CD8-positive, alpha-beta memory T cell (primary cell): Measurements from ENCODE around the gene KDM1B. TPM values are rescaled to one million over a fixed set of nuclear protein-coding genes. Genes with fewer than 3 reads are reported as not detected.

Experiments
- CTCF ChIA-PET: fragments of 350-600 bp; sonication (Branson Sonifier 250); formaldehyde crosslinking; loops from one replicate; lab custom pipeline; 2021; ENCODE audit warnings: antibody characterized with exemption; lab: Charles Lee
- POLR2A ChIA-PET: fragments of 350-600 bp; sonication (Branson Sonifier 250); formaldehyde crosslinking; loops from one replicate; lab custom pipeline; 2021; ENCODE audit warnings: antibody characterized with exemption; lab: Charles Lee
- DNase-seq, 5 donors: peaks; one replicate each; pipeline versions ENCODE4 v3.0.0 to v3.0.0-alpha.2; 2020 to 2022; ENCODE audit warnings: mixed read lengths in 1 of 5
- H3K27ac ChIP-seq: one replicate; pipeline ENCODE4 v1.7.0; 2013; ENCODE audit warnings: low read depth, mild to moderate bottlenecking, low read length, moderate library complexity
- H3K27me3 ChIP-seq: 2 replicates; pipeline ENCODE4 v1.7.0; 2013; ENCODE audit warnings: low read length, mild to moderate bottlenecking; ENCODE audit not compliant: insufficient read depth, poor library complexity, severe bottlenecking
- H3K36me3 ChIP-seq: 2 replicates; pipeline ENCODE4 v1.7.0; 2013; ENCODE audit warnings: mild to moderate bottlenecking, low read length, moderate library complexity; ENCODE audit not compliant: insufficient read depth
- H3K4me1 ChIP-seq: 2 replicates; pipeline ENCODE4 v1.7.0; 2013; ENCODE audit warnings: mild to moderate bottlenecking, low read length, moderate library complexity; ENCODE audit not compliant: insufficient read depth
- H3K4me3 ChIP-seq: 2 replicates; pipeline ENCODE4 v1.7.0; 2013; ENCODE audit warnings: mild to moderate bottlenecking, low read length
- H3K9me3 ChIP-seq: 2 replicates; pipeline ENCODE4 v1.7.0; 2013; ENCODE audit warnings: mild to moderate bottlenecking, low read length
- H3K27ac Mint-ChIP-seq, 8 donors: one replicate each; pipeline ENCODE4 v1.8.0; 2020 to 2021; ENCODE audit warnings: mixed read lengths in 8 of 8, mild to moderate bottlenecking in 6 of 8, inconsistent platforms in 3 of 8, moderate library complexity in 3 of 8
- H3K27me3 Mint-ChIP-seq, 2 donors: one replicate each; pipeline ENCODE4 v1.8.0; 2020 to 2021; ENCODE audit warnings: mixed read lengths in 2 of 2, mild to moderate bottlenecking in 1 of 2, moderate library complexity in 1 of 2
- H3K36me3 Mint-ChIP-seq, 3 donors: one replicate each; pipeline ENCODE4 v1.8.0; 2020 to 2021; ENCODE audit warnings: mixed read lengths in 3 of 3, inconsistent platforms in 1 of 3, mild to moderate bottlenecking in 1 of 3
- H3K4me1 Mint-ChIP-seq, 3 donors: one replicate each; pipeline ENCODE4 v1.8.0; 2020 to 2021; ENCODE audit warnings: mixed read lengths in 3 of 3, inconsistent platforms in 1 of 3, mild to moderate bottlenecking in 1 of 3
- H3K4me3 Mint-ChIP-seq, 7 donors: one replicate each; pipeline ENCODE4 v1.8.0; 2020 to 2021; ENCODE audit warnings: mixed read lengths in 7 of 7, mild to moderate bottlenecking in 6 of 7, moderate library complexity in 4 of 7, inconsistent platforms in 2 of 7
- H3K9me3 Mint-ChIP-seq, 5 donors: one replicate each; pipeline ENCODE4 v1.8.0; 2020 to 2022; ENCODE audit warnings: mixed read lengths in 5 of 5, mild to moderate bottlenecking in 3 of 5, moderate library complexity in 2 of 5, inconsistent platforms in 1 of 5
- polyA plus RNA-seq: library from polyadenylated mRNA; unstranded; fragments of 300-500 nt; fragmentation: Illumina TruSeq; gene quantifications from one replicate; pipeline ENCODE4 v1.2.3, GENCODE V29; 2021
- total RNA-seq, 2 experiments: library from RNA; stranded (reverse); gene quantifications; one replicate each; pipeline ENCODE4 v1.2.3, GENCODE V29; 2021

KDM1B gene, protein sequence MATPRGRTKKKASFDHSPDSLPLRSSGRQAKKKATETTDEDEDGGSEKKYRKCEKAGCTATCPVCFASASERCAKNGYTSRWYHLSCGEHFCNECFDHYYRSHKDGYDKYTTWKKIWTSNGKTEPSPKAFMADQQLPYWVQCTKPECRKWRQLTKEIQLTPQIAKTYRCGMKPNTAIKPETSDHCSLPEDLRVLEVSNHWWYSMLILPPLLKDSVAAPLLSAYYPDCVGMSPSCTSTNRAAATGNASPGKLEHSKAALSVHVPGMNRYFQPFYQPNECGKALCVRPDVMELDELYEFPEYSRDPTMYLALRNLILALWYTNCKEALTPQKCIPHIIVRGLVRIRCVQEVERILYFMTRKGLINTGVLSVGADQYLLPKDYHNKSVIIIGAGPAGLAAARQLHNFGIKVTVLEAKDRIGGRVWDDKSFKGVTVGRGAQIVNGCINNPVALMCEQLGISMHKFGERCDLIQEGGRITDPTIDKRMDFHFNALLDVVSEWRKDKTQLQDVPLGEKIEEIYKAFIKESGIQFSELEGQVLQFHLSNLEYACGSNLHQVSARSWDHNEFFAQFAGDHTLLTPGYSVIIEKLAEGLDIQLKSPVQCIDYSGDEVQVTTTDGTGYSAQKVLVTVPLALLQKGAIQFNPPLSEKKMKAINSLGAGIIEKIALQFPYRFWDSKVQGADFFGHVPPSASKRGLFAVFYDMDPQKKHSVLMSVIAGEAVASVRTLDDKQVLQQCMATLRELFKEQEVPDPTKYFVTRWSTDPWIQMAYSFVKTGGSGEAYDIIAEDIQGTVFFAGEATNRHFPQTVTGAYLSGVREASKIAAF
- 10 to 100 TPM; 12.6 to 13.4 TPM for total RNA-seq
- 0.84 TPM for polyA plus RNA-seq

DNA sequence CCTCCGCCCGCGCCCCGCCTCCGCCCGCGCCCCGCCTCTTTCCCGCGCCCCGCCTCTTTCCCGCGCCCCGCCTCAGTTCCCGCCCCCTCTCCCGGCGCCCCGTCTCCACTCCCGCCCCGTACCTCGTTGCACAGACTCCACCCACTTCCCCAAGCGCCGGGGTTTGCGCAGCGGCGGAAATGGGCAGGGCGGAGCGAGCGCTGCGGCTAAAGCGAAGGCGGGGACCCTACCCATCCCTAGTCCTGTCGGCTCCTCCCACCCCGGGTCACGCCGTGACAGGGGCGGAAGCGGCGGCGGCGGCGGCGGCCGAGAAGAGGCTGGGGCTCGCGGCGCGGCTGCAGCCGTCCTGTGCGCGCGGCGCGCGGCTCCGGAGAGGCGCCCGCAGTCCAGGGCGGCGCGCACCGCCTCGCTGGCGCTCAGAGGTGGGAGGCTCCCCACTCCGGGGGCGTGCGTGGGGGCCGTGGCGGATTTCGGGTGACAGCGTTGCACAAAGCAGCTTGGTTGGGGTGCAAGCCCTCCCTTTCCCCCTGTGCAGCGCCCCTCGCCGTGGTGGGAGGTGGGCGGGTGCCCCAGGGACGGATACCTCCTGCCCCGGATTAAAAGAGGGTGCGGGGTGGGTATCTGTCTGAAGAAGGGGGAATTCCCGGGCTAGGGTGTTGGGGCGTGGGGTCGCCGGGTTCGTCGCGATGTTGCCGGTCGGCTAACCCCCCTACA lies at the start of gene KDM1B:
Gene KDM1B, plus strand, starts transcription at position 273 of the 714 bp plus-strand sequence. CDS start 4,474 bp downstream, outside the sequence.
- Mint-ChIP-seq H3K27me3 (no peaks in the 10 kb centered on the region), H3K4me1 (peaks cover 22 to 47% (median 43%) of the 10 kb centered on the region in 3 donors), H3K36me3 (peaks cover 5 to 18% (median 10%) of the 10 kb centered on the region in 3 donors), H3K9me3 (no peaks in the 10 kb centered on the region), H3K27ac (peak within 1 kb of the TSS; percentile 95 to 99 (median 99)), H3K4me3 (peak within 1 kb of the TSS; percentile 95 to 100 (median 99))
- CTCF ChIA-PET: interaction anchor here (0.8 to 1.6 kb wide), 3 partner anchors 52 to 109 kb away, joined by 3 to 5 read pairs (median 4); partner anchors contain the start of gene DEK
- H3K27ac ChIP-seq: peak within 1 kb of the TSS; percentile 93
- peaks cover 25% of the 10 kb centered on the region for H3K4me1 ChIP-seq
- POLR2A ChIA-PET: interaction anchor here (0.7 kb wide), 1 partner anchor 110 kb away, joined by 3 read pairs; no protein-coding TSS in a partner anchor
- H3K27me3 ChIP-seq: no peaks in the 10 kb centered on the region
- H3K36me3 ChIP-seq: peaks cover 4% of the 10 kb centered on the region
- no peaks in the 10 kb centered on the region for H3K9me3 ChIP-seq
- peak; percentile 97 to 99 (median 99) for DNase-seq
- H3K4me3 ChIP-seq: peak within 1 kb of the TSS; percentile 95

DNA sequence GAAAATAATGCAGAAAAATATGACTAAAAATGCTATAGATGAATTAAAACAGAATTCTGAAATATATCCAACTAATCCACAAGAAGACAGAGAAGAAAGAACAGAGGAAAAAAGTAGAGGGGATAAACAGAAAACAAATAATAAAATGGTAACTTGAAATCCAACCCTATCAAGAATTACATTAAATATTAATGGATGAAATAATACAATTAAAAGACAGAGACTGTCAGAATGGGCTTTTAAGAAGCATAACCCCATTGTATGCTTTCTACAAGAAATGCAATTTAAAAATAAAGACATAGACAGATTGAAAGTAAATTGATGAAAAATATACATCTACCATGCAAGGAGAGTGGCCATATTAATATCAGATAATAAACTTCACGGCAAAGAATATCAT lies 48.2 kb upstream of the KDM1B start:
- no peaks in the 10 kb centered on the region for H3K9me3 ChIP-seq
- no peak overlapping the region for H3K4me3 ChIP-seq
- CTCF ChIA-PET: no interaction called here
- Mint-ChIP-seq H3K4me3 (no peak overlapping the region), H3K9me3 (peaks cover 16 to 25% (median 20%) of the 10 kb centered on the region in 5 donors), H3K4me1 (no peaks in the 10 kb centered on the region), H3K27ac (no peak overlapping the region), H3K36me3 (peaks cover 0 to 6% (median under 1%) of the 10 kb centered on the region in 3 donors), H3K27me3 (peaks cover 12 to 35% of the 10 kb centered on the region in 2 donors)
- no peaks in the 10 kb centered on the region for H3K36me3 ChIP-seq
- POLR2A ChIA-PET: no interaction called here
- H3K4me1 ChIP-seq: no peaks in the 10 kb centered on the region
- no peak overlapping the region for H3K27ac ChIP-seq
- no peak for DNase-seq
- no peaks in the 10 kb centered on the region for H3K27me3 ChIP-seq

DNA sequence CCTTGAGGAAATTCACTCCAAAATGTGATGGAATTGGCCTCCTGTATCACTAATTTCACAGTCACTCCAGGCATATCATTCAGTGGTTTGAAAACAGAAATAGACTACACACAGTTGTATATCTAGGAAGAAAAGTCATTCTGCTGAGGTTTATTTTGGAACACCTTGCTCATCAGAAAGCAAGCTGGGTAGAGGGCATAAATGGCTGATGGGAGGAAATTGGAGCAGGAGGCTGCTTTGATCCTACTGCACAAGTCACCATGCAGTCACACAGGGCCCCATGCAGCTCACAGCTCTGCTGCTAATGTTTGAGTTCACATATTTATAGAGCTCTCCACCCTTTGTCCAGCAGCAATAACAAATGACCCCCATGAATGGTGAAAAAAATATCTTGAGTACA lies 45.1 kb upstream of the KDM1B start:
- no peaks in the 10 kb centered on the region for H3K27me3 ChIP-seq
- no peak overlapping the region for H3K4me3 ChIP-seq
- no peaks in the 10 kb centered on the region for H3K9me3 ChIP-seq
- Mint-ChIP-seq H3K27ac (no peak overlapping the region), H3K9me3 (peaks cover 16 to 25% (median 17%) of the 10 kb centered on the region in 5 donors), H3K27me3 (peaks cover 11 to 31% of the 10 kb centered on the region in 2 donors), H3K4me3 (no peak overlapping the region), H3K36me3 (peaks cover 0 to 6% (median 0%) of the 10 kb centered on the region in 3 donors), H3K4me1 (peaks cover under 1 to 6% (median 2%) of the 10 kb centered on the region in 3 donors)
- no peak for DNase-seq
- no peaks in the 10 kb centered on the region for H3K36me3 ChIP-seq
- no peak overlapping the region for H3K27ac ChIP-seq
- no peaks in the 10 kb centered on the region for H3K4me1 ChIP-seq
- ChIA-PET CTCF (no interaction called here), POLR2A (no interaction called here)

DNA sequence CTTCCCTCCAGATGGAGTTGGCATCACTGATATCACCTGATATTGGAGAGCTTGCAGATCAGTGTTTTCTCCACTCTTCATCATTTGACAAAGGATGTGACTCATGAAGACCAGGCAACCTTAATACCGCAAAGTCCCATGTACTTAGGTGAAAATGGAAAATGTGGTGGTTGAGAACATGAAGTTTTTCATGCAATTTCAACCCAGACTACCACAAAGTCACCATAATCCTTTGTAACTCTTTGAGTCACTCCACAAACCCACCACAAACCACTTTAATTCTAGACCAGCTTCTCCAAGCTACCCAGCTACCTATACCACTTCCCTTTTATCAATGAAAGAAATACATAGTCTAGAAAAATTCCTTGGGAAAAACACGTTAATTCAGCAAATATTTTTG lies 39.9 kb upstream of the KDM1B start:
- Mint-ChIP-seq H3K27me3 (peaks cover 8 to 23% of the 10 kb centered on the region in 2 donors), H3K9me3 (peaks cover 0 to 3% (median 0%) of the 10 kb centered on the region in 5 donors), H3K4me1 (peaks cover 8 to 15% (median 10%) of the 10 kb centered on the region in 3 donors), H3K27ac (no peak overlapping the region), H3K4me3 (peak overlapping the region in 3 of 7 donors; percentile 8 to 34 (median 15)), H3K36me3 (peaks cover 0 to 7% (median 1%) of the 10 kb centered on the region in 3 donors)
- no peaks in the 10 kb centered on the region for H3K36me3 ChIP-seq
- no peak overlapping the region for H3K4me3 ChIP-seq
- H3K27ac ChIP-seq: no peak overlapping the region
- H3K4me1 ChIP-seq: no peaks in the 10 kb centered on the region
- peak in 1 of 5 donors; percentile 5 for DNase-seq
- ChIA-PET POLR2A (no interaction called here), CTCF (no interaction called here)
- no peaks in the 10 kb centered on the region for H3K27me3 ChIP-seq
- H3K9me3 ChIP-seq: no peaks in the 10 kb centered on the region

DNA sequence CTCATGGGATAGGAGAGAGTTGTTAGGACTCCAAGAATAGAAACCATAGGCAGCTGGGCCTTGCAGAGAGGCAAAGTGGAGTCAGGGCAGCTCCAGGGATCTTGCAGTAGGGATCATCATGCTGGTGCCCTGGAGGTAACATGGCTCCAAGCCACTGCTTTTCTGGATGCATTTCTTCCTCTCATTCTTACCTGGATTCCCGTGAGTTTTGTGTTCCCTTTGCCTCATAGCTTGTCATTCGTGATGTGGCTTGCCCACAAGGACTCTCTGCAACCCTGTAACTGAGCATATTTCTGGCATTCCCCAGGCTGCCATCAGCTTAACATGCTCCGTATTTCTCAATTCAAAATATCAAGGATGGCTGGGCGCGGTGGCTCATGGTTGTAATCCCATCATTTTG lies 38.1 kb upstream of the KDM1B start:
- Histone ChIP-seq H3K4me1 (no peaks in the 10 kb centered on the region), H3K4me3 (no peak overlapping the region), H3K27ac (no peak overlapping the region), H3K27me3 (no peaks in the 10 kb centered on the region), H3K36me3 (no peaks in the 10 kb centered on the region), H3K9me3 (no peaks in the 10 kb centered on the region)
- ChIA-PET POLR2A (no interaction called here), CTCF (no interaction called here)
- peaks cover 8 to 22% (median 21%) of the 10 kb centered on the region in 3 donors for H3K4me1 Mint-ChIP-seq
- DNase-seq: no peak
- peaks cover 0 to 3% (median 0%) of the 10 kb centered on the region in 5 donors for H3K9me3 Mint-ChIP-seq
- peaks cover 0 to 14% (median 1%) of the 10 kb centered on the region in 3 donors for H3K36me3 Mint-ChIP-seq
- H3K27me3 Mint-ChIP-seq: peaks cover 8 to 18% of the 10 kb centered on the region in 2 donors
- peak overlapping the region in 1 of 8 donors; percentile 82 for H3K27ac Mint-ChIP-seq
- no peak overlapping the region for H3K4me3 Mint-ChIP-seq

DNA sequence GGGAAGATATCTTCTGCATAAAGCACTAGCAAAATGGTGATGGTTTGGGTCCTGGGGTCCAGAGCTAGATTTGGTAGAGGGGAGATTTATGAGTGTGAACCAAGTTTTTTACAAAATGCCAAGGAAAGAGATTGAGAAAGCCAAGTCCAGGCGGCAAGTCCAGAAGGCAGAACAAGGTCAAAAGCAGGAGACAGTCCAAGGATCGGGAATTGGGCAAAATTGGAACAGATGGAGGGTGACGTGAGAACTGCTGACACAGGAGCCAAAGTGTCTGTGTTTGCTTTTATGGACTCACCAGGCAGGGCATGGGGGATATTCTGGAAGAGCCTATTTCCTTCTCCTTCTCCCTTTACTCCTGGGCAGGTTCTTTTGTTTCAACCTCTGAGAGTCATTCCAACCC lies 36.9 kb upstream of the KDM1B start:
- Mint-ChIP-seq H3K27ac (no peak overlapping the region), H3K4me1 (peaks cover 14 to 29% (median 29%) of the 10 kb centered on the region in 3 donors), H3K27me3 (peaks cover 11 to 12% of the 10 kb centered on the region in 2 donors), H3K9me3 (peaks cover 0 to 3% (median 0%) of the 10 kb centered on the region in 5 donors), H3K36me3 (peaks cover 1 to 14% (median 1%) of the 10 kb centered on the region in 3 donors), H3K4me3 (peak overlapping the region in 1 of 7 donors; percentile 13)
- no peaks in the 10 kb centered on the region for H3K27me3 ChIP-seq
- H3K4me1 ChIP-seq: no peaks in the 10 kb centered on the region
- DNase-seq: no peak
- no peak overlapping the region for H3K4me3 ChIP-seq
- H3K9me3 ChIP-seq: no peaks in the 10 kb centered on the region
- H3K36me3 ChIP-seq: no peaks in the 10 kb centered on the region
- POLR2A ChIA-PET: no interaction called here
- H3K27ac ChIP-seq: no peak overlapping the region
- CTCF ChIA-PET: no interaction called here

DNA sequence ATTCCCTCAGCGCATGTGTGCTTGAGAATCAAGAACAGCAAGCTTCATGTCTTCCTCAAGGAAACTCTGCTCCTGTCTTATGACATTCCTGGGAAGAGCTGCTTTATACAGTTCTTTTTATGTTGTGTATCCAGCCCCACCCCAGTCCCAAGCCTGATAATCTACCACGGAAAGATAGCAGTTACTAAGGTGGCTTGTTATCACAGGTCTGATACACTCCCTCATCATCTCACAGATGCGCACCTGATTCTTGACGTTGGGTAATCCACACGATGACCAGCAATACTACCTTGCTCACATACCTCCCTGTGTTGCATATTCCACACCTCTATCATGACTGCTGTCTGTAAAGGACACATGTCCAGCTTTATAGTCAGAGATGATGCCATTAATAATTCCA lies 36.0 kb upstream of the KDM1B start:
- Mint-ChIP-seq H3K27ac (no peak overlapping the region), H3K4me1 (peaks cover 14 to 29% (median 28%) of the 10 kb centered on the region in 3 donors), H3K27me3 (peaks cover 7 to 11% of the 10 kb centered on the region in 2 donors), H3K9me3 (peaks cover 0 to 3% (median 0%) of the 10 kb centered on the region in 5 donors), H3K36me3 (peaks cover 1 to 14% (median 1%) of the 10 kb centered on the region in 3 donors), H3K4me3 (no peak overlapping the region)
- Histone ChIP-seq H3K4me1 (no peaks in the 10 kb centered on the region), H3K27ac (no peak overlapping the region), H3K9me3 (no peaks in the 10 kb centered on the region), H3K27me3 (no peaks in the 10 kb centered on the region), H3K4me3 (no peak overlapping the region), H3K36me3 (no peaks in the 10 kb centered on the region)
- CTCF ChIA-PET: no interaction called here
- no peak for DNase-seq
- POLR2A ChIA-PET: no interaction called here
